ENCODE measurements around the gene IQGAP3.
"Not testable (repeated sequence)": the region's sequence is repeated elsewhere in the genome, so short reads cannot be mapped to it uniquely, and the experiment has no call there.

The IQGAP3 gene

GRCh38 chr1:156571919-156572662, at the start of gene IQGAP3:
TSS of gene IQGAP3 (minus strand) at chr1:156572565. CDS start at chr1:156572529, 36 bp downstream.
- peak; percentile 78 for DNase-seq

- DNase-seq: no peak
These were observed 47.2 kb upstream of the IQGAP3 start for GRCh38 chr1:156619582-156619955.

DNA sequence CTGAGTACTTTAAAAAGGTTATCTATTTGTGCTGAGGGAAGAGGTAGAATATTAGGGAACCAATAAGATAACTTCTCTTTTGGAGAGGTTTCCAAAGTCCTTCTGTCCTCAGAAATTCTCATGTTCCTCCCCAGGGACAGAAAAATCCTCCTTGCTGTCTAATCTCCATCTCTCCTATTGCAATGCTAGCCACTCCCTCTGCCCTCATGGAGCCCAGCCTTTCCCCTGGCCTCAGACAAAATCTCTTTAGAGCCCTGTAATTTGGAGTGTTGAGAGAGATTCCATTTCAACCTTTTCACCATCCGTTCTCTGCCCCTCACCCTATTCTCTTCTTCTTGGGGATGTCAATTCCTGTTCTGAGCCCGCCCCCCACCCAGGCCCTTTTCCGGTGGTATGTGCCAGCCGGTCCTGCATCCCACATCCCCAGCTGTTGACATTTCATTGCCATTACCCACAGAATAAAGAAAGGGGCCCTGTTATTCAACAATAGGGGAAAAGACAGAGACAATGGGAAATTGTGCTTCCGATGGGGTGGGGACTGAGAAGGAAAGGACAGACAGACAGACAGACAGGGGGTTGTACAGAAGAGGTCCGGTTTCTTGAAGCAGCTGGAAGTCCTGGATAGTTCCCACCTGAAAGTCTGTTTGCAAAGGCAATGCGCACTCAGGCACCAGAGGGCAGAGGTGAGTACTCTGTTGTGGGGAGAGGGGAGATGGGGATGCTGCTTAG, 46.7 kb upstream of the IQGAP3 start, which contains the start of gene HAPLN2:
Gene HAPLN2 (plus strand): TSS at position 563 of the 729 bp plus-strand sequence. CDS start 4,076 bp downstream, outside the sequence.
- DNase-seq: peak; percentile 30

GRCh38 chr1:156616463-156616862, 44.1 kb upstream of the IQGAP3 start:
- DNase-seq: no peak

DNA sequence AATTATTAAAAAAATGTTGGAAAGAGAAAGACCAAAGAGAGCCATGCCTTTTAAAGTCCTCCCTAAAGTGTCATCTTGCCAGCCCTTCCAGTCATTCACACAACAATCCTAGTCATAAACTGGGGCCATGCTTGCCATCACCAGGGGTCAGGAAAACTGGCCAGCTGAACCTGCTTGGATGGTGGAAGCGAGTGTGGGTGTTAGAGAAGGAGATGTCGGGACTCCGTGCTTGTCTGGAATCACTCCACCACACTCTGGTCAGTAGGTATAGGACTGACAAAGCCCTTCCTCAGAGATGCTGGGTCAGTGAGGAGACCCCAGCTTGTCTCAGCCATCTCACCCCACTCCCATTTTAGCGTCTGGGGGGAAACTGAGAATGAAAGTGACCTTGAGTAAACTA, 43.6 kb upstream of the IQGAP3 start:
- no peak for DNase-seq

DNA sequence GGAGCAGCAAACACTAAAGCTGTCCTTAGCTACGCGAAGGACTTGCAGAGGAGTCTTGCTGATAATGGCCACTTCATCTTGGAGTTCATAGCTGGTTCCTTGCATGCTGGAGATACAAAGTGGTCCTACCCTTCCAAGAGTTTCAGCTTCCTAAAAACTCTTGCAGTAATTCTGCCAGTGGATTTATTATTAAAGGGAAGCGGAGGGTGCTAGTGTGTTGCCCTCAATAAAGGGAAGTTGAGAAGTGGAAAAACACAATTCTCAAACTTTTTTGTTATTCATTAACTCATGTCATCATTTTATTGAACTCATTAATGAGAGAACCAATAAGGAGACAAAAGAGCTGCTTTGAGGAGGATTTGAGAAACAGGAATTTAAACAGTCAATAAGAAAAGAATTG, 40.3 kb upstream of the IQGAP3 start:
- DNase-seq: no peak

- not testable (repeated sequence) for DNase-seq
These were observed 37.7 kb upstream of the IQGAP3 start for GRCh38 chr1:156610072-156610471.

DNA sequence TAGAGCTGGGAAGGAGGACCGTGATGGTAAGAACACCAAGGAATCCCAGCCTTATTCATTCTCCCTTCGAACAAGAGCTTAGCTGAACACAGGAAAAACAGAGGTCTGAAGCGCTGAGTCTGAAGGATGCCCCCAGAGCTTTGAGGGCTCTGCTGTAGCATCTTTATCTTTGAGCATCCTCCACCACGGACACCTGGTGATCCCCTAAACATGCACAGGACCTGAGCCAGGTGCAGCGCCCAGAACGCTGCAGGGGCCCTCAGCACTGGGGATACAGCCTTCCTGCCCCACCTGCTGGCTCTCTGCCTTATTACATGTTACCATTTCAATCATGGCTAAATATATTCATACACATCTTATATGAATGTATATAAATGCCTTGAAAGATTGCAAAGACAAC, 36.6 kb upstream of the IQGAP3 start:
- peak; percentile 65 for DNase-seq

DNA sequence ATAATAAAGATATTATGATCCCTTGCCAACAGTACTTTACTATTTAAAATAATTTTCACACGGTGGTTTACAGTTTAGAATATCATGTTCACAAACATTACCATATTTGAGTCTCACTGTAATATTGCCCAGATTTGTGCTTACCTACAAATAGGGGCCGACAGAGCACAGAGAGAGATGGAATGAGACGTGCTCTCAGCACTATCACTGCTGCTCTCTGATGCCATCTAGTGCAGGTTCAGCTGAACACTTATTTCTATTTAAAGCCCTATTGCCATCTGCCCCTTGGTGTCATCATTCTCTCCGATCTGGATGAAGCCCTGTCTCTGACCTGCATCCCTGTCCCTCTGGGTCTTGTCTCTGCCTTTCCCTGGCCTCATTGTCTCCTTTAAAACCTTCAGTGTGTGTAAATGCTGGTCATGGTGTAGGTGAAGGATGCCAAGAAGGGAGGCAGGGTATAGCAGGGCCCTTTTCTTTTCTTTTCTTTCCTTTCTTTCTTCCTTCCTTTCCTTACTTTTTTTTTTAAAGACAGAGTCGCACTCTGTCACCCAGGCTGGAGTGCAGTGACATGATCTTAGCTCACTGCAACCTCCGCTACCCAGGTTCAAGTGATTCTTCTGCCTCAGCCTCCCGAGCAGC, 35.8 kb upstream of the IQGAP3 start:
- peak; percentile 72 for DNase-seq

GRCh38 chr1:156607344-156607743, 35.0 kb upstream of the IQGAP3 start:
- not testable (repeated sequence) for DNase-seq

- DNase-seq: no peak
These were observed 30.2 kb upstream of the IQGAP3 start for GRCh38 chr1:156602557-156602993.

DNA sequence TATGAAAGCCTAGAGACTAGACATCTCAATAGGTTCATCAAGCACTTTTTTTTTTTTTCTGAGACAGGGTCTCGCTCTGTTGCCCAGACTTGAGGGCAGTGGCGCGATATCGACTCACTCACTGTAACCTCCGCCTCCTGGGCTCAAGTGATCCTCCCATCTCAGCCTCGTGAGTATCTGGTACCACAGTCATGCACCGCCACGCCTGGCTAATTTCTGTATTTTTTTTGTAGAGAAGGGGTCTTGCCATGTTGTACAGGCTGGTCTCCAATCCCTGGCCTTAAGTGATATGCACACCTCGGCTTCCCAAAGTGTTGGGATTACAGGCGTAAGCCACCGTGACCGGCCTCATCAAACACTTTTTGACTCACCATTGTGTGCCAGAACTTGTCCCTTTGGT, 29.5 kb upstream of the IQGAP3 start:
- DNase-seq: no peak

DNA sequence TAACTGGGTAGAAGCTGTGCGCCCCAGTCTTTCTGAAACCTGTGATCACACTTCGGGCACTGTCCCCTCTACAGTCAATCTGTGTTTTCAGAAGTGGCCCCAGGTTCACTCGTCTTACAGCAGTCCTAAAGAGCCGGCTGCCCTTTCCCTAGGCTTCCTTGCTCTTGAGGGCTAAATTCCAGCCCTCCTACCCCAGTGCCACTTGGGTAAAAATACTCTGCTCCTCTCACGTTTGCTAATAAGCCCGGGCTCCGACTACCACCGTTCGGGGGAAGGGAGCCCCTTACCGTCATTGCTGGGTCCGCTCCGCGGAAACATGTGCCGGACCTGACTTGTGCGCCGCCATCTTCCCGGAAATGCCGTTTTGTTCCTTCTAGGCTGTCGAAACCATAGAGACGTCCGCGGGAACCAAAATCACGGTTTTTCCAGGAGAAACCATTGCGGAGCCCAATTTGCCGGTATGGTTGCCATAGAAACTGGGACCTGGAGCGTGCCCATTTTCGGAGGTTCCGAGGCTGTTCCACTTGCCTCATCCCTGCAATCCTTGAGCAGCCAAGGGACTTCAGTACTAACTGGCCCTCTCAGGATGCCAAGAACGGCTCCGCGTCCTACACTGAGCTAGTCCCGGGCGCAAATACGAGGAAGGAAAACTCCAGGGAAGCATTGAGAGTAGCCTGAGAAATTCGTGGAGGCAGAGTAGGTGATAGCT, 28.9 kb upstream of the IQGAP3 start, which contains the start of gene GPATCH4:
Gene GPATCH4 (minus strand): TSS at position 358 of the 709 bp plus-strand sequence.
- peak; percentile 84 for DNase-seq

DNA sequence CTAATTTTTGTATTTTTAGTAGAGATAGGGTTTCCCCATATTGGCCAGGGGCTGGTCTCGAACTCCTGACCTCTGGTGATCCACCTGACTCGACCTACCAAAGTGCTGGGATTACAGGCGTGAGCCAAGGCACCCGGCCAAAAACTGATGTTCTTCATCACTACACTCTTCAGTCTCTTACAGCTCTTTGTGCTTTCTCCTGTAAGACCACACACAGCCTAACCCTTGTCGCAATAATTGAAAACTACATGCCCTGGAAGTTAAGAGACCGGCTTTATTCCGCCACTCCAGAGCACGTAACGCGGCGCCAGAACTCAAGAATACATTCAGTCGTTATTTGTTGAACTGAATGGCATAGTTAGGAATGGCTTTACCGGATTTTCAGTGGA, 28.4 kb upstream of the IQGAP3 start:
- no peak for DNase-seq

- no peak for DNase-seq
These were observed 27.4 kb upstream of the IQGAP3 start for GRCh38 chr1:156599811-156600210.

DNA sequence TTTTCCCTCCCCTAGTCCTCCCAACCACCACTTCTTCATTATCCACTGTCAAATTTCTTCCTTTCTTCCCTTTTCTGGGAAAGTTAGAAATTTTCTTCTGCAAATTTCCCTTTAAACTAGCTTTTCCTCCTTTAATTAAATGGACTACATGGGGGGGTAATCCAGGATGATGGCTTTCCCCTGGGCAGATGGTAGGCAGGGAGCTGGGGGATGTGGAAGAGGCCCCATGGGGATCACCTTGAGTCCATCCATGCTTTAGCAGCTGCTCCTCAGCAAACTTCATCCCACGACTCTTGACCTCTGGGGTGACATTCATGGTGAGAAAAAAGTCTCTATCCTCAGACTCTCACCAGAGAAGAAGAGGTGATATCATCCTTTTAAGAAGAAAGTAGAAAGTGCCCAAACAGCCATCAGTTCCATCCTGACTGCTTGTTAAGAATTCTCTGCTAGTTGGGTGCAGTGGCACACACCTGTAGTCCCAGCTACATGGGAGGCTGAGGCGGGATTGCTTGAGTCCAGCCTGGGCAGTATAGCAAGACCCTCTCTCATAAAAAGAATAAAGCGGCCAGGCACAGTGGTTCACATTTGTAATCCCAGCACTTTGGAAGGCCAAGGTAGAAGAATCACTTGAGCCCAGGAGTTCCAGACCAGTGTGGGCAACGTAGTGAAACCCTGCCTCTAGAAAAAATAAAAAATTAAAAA, 26.5 kb upstream of the IQGAP3 start:
- DNase-seq: no peak

DNA sequence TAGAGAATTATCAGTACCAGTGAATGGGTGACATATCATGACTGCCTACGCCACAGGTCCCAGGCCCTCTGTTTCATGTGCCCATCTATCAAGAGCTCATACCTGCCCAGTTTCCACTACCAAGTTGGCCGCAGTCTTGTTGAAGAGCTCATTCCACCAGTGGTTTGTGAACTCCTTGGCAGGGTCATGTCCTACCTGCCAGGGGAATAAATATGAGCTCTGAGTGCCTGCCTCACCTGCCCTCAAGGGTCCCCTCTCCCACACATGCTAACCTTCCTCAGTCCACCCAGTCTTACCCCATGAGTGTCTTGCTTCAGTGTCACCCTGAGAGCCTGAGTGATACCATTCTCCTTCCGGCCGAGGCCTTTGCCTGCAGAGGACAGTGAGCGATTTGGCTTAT, 25.8 kb upstream of the IQGAP3 start:
- no peak for DNase-seq

DNA sequence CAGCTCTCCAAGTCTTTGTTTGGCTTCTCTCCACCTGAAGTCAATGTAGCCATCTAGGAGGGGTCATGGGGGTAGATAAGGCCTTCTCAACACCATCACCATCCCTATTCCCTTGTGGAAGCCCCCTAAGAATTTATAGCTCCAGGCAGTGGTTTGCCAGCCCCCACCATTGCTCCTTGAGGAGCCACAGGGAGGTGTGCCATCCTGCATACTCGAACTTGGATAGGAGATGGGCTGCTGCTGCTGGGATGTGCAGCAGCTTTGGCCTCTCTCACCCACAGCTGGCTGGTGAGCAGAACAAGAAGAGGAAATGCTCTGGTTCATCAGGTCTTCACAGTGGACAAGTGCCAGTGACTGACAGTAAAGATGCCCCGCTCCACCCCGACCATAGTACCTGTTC, 24.1 kb upstream of the IQGAP3 start:
- no peak for DNase-seq

DNA sequence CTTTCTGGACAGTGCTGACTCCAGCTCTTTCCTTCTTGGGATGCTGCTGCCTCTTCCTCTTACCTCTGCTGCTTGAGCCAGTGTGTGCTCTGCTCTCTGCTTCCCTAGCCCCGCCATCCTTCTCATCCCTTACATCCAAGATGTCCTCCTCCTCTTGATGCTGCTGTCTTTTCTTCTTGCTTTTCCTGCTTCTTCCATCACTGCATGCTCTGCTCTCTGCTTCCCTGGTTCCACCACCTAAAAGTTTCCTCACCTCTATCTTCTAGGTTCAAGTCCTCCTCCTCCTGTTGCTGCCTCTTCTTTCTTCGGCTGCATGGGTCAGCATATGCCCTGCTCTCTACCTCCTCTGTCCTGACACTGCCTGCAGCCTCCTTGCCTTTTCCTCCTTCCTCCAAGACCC, 22.7 kb upstream of the IQGAP3 start:
- DNase-seq: no peak

DNA sequence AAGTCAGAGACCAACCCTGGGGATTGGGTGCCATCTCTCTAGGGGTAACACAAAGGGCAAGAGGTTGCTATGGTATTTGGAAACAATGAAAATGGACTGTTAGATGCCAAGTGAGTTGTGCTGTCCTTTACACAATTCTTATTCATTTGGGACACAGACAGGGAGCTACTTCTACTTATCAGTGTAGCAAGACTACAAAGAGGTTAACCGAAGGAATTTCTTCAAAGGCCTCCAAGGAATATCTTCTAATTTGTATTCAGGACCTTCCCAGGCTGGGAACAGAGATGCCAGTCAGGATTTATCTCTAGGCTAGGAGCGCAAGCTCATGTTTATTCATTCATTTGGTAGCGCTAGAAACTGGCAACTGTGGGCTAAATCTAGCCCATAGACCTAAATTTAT, 21.8 kb upstream of the IQGAP3 start:
- no peak for DNase-seq

GRCh38 chr1:156593661-156593989, 21.3 kb upstream of the IQGAP3 start:
- no peak for DNase-seq

DNA sequence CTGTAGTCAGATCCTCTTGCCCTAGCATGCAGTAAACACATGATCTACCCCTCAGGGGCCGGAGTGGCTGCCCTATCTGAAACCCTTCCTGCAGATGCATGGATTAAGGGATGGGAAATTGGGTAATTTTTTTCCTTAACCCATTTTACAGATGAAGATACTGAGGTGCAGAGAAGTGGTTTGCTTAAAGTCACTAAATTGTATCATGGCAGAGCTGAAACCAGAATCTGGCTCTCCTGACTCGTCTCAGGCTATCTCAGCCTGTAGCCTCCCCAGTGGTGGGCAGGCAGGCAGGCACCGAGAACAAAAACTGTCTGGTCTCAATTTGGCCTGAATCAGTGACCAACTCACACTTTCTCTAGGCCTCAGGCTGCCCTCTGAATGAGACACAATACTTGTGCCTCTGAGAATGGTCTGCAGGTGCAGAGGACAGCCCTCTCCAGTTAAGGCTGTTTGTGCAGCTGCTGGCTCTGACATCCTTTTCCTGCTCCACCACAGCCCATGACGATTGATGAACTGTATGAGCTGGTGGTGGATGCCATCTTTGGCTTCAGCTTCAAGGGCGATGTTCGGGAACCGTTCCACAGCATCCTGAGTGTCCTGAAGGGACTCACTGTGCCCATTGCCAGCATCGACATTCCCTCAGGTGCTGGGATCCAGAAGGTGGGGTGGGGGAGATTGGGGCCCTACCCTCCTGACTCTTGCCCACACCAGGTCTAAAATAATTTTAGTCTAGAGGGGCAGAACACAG, 20.7 kb upstream of the IQGAP3 start:
- DNase-seq: no peak

Data from stimulated activated CD4-positive, alpha-beta T cell treated with anti-CD3 and anti-CD28 coated beads, Interleukin-4, amount 100 ng/mL, for 24 hours (primary cell).